Endometrial microvascular endothelial cells (primary cell): Measurements from ENCODE around the gene WDR20. TPM values are rescaled to one million over a fixed set of nuclear protein-coding genes. Genes with fewer than 3 reads are reported as not detected.

Source experiments
- in situ Hi-C: cut with HindIII; loops from 2 replicates; pipeline ENCODE4 v1.10.0; 2017; ENCODE audit warnings: low sequenced_read_pairs, low pct_unique_long_range_greater_than_20kb; ENCODE audit errors: inconsistent ontology term
- total RNA-seq: library from RNA; depleted of rRNA; stranded (reverse); fragments of >200 nt; gene quantifications from one replicate; pipeline ENCODE4 v1.2.3, GENCODE V29; 2015; ENCODE audit errors: inconsistent ontology term

WDR20 gene
- total RNA-seq, 1 donor from 2014 or later: 13.9 TPM

- in situ Hi-C loops: no loop called here
Measured at GRCh38 chr14:102246071-102246470, 106.4 kb downstream of the WDR20 start.

- in situ Hi-C loops: no loop called here
Measured at GRCh38 chr14:102248121-102248520, 108.4 kb downstream of the WDR20 start.

GRCh38 chr14:102249041-102249440, 109.3 kb downstream of the WDR20 start:
- in situ Hi-C loops: no loop called here

DNA sequence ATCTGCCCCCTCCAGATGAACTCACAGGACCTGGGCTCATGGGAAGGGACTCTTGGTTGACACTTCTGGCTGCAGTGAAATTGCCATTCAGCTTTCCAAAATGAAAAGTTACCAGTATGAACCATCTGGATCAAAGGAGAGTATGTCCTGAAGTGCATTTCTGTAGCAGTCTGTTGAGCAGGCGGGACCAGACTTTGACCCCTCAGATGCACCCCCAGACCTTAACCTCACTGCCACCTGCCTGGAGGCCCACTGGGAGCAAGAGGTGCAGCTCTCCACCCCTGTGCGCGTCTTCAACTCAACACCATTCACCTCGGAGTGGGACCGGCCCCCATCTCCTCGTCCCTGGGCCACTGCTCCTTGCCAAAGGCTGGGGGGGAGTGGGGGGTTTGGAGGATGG, 110.3 kb downstream of the WDR20 start:
- in situ Hi-C loops: no loop called here

DNA sequence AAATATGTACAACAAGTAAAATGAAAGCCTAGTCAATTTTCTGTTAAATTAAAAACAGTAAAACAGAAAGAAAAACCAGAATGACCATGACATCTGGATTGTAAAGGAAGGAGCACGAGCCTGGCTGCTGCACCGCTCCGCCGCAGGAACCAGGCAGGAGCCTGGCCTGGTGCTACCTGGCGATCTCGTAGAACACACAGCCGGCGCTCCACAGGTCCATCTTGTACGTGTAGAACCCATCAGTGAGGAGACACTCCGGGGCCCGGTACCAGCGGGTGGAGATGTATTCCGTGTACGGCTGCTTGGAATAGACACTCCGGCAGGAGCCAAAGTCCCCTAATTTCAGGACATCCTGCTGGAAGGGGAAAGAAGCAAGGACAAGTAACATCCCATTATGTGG, 110.9 kb downstream of the WDR20 start:
- in situ Hi-C loops: no loop called here

- in situ Hi-C loops: no loop called here
Measured at GRCh38 chr14:102251161-102251560, 111.5 kb downstream of the WDR20 start.

DNA sequence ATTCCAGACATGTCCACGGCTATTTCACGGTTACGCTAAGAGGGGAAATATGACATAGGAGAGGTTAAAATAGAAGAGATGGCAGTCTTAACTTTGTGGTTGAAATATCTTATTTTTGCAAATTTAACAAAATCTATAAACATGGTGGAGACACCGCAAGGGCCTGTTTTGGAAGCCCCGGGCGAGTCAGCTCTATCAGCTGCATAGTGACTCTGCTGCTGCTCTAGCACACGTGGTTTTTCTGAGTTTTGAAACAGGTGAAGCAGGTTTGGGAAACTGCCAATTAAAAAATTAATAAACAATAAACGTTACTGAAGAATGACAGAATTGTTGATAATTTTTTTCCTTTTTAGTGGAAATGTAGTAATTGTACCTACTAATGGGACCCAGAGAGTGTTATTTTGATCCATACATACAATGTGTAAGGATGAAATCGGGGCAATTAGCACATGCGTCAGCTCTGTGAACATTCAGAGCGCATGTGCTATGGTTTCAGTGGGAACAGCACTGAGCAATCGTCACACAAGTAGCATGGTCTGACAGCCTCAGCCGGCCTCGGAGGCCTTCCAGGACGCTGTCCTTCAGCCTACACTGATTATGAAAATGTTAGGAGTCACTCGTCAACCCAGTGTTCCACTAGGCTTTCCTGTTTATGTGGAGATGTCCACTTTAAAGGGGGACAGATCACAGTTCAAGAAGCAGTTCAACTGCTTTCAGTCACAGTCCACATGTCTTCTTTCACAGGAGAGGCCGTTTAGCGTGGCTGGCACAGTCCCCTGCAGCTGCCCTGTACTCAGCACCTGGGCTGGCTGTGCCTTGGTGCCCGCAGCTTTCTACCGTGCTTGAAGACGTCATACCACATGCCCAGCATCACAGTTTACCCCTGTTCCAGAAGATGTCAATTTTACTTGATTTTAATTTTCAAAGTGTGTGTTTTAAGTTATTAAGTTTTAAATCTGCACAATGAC, 113.4 kb downstream of the WDR20 start:
- in situ Hi-C loops: no loop called here

GRCh38 chr14:102255401-102256190, 115.9 kb downstream of the WDR20 start:
- in situ Hi-C loops: no loop called here

DNA sequence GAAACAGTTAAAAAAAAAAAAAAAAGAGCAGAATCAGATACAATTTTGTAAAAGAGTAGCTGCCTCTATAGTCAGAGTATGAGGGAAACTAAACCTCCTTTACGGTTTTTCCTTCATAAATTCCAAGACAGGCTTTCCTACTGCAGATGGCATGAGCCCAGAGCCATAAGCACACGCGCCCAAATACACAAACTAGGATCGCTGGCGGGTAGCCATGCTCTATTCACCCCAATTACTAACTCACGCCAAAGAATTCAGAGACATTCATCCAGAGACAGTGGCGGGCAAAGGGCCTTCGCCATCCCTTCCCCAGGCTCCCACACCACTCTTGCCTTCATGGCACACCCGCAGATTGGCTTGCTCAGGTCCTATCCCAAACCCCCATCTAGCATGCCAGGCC, 117.0 kb downstream of the WDR20 start:
- in situ Hi-C loops: no loop called here

- in situ Hi-C loops: no loop called here
Measured at GRCh38 chr14:102258136-102258535, 118.4 kb downstream of the WDR20 start.

Other genes starting within 250 kb of the WDR20 start
- 435 TPM for gene DYNC1H1, start 175.3 kb upstream of the WDR20 start, total RNA-seq
- gene HSP90AA1, start 52.9 kb upstream of the WDR20 start, total RNA-seq: 1,533 TPM
- gene MOK, start 165.3 kb downstream of the WDR20 start, total RNA-seq: 7.5 TPM
- gene ZNF839, start 179.8 kb downstream of the WDR20 start, total RNA-seq: 6.1 TPM
- gene CINP, start 223.0 kb downstream of the WDR20 start, total RNA-seq: 48.0 TPM
- 8.9 TPM for gene TECPR2, start 223.0 kb downstream of the WDR20 start, total RNA-seq